Activated B cell treated with CpG ODN at 0.5 μM for 24 hours (primary cell): Measurements from ENCODE around the gene TMEM135. TPM values are rescaled to one million over a fixed set of nuclear protein-coding genes. Genes with fewer than 3 reads are reported as not detected.

Source experiments
- ATAC-seq: fragments of 200-7000 bp; cut with Tn5 transposase; one replicate; pipeline ENCODE4 v1.10.0; 2021; ENCODE audit warnings: low read depth, mild to moderate bottlenecking, moderate library complexity
- CTCF ChIA-PET: fragments of 350-600 bp; sonication (Branson Sonifier 250); formaldehyde crosslinking; loops from one replicate; lab custom pipeline; 2021; ENCODE audit warnings: antibody characterized with exemption; lab: Charles Lee
- POLR2A ChIA-PET: fragments of 350-600 bp; sonication (Branson Sonifier 250); formaldehyde crosslinking; loops from one replicate; lab custom pipeline; 2021; ENCODE audit warnings: antibody characterized with exemption; lab: Charles Lee
- DNase-seq: peaks from one replicate; pipeline ENCODE4 v3.0.0; 2022
- H3K27ac Mint-ChIP-seq: one replicate; pipeline ENCODE4 v1.8.0; 2020; ENCODE audit warnings: mixed read lengths
- H3K27me3 Mint-ChIP-seq: one replicate; pipeline ENCODE4 v1.8.0; 2021; ENCODE audit warnings: mixed read lengths
- H3K36me3 Mint-ChIP-seq: one replicate; pipeline ENCODE4 v1.8.0; 2021; ENCODE audit warnings: low read depth, mixed read lengths
- H3K4me1 Mint-ChIP-seq: one replicate; pipeline ENCODE4 v1.8.0; 2021; ENCODE audit warnings: mixed read lengths
- H3K4me3 Mint-ChIP-seq: one replicate; pipeline ENCODE4 v1.8.0; 2020; ENCODE audit warnings: mild to moderate bottlenecking, mixed read lengths
- H3K9me3 Mint-ChIP-seq: one replicate; pipeline ENCODE4 v1.8.0; 2020; ENCODE audit warnings: mixed read lengths
- CTCF ChIP-seq: fragments of 200-600 bp; IDR thresholded peaks from one replicate; pipeline ENCODE4 v1.8.0; 2022; ENCODE audit warnings: antibody characterized with exemption, mild to moderate bottlenecking
- intact Hi-C: fragments of 100-400 bp; cut with micrococcal nuclease; formaldehyde crosslinking; loops from one replicate; pipeline ENCODE4 v1.15.1; 2024
- total RNA-seq: library from RNA; stranded (reverse); gene quantifications from 2 replicates; pipeline ENCODE4 v1.2.3, GENCODE V29; 2022

TMEM135 gene
- total RNA-seq, 1 donor from 2014 or later, result 10.1 TPM

GRCh38 chr11:87039371-87039770 lies 1.6 kb downstream of the TMEM135 start:
- peak overlapping the region; percentile 32 for H3K4me3 Mint-ChIP-seq
- no peak for TF ChIP-seq CTCF

GRCh38 chr11:87043894-87044293 lies 6.2 kb downstream of the TMEM135 start:
- no peaks in the 10 kb centered on the region for H3K27me3 Mint-ChIP-seq
- DNase-seq (no peak), ATAC-seq (no peak)
- ChIA-PET POLR2A (no interaction called here), CTCF (no interaction called here)
- H3K4me3 Mint-ChIP-seq, result no peak overlapping the region
- H3K9me3 Mint-ChIP-seq, result peaks cover 3% of the 10 kb centered on the region
- H3K4me1 Mint-ChIP-seq, result peaks cover 8% of the 10 kb centered on the region
- no peak overlapping the region for H3K27ac Mint-ChIP-seq
- H3K36me3 Mint-ChIP-seq, result peaks cover 17% of the 10 kb centered on the region
- intact Hi-C loops, result no loop called here
- no peak for TF ChIP-seq CTCF

More at GRCh38 chr11:87039371-87039770, 1.6 kb downstream of the TMEM135 start:
- intact Hi-C loops, result loop anchor here (5.0 to 10.0 kb wide), 2 partner anchors 972 to 1185 kb away; partner anchors contain the start of genes CCDC83 and PICALM
- H3K27me3 Mint-ChIP-seq, result no peaks in the 10 kb centered on the region
- no peak overlapping the region for H3K27ac Mint-ChIP-seq
- peaks cover 14% of the 10 kb centered on the region for H3K36me3 Mint-ChIP-seq
- ATAC-seq (no peak), DNase-seq (no peak)
- peaks cover 34% of the 10 kb centered on the region for H3K4me1 Mint-ChIP-seq
- POLR2A ChIA-PET, result no interaction called here
- CTCF ChIA-PET, result no interaction called here
- no peaks in the 10 kb centered on the region for H3K9me3 Mint-ChIP-seq

- intact Hi-C loops, result no loop called here
- DNase-seq (no peak), ATAC-seq (no peak)
- CTCF ChIA-PET, result no interaction called here
- POLR2A ChIA-PET, result no interaction called here
- Mint-ChIP-seq H3K36me3 (peaks cover 17% of the 10 kb centered on the region), H3K27me3 (no peaks in the 10 kb centered on the region), H3K4me3 (no peak overlapping the region), H3K27ac (no peak overlapping the region), H3K4me1 (no peaks in the 10 kb centered on the region), H3K9me3 (peaks cover 3% of the 10 kb centered on the region)
- TF ChIP-seq CTCF, result no peak
These were observed 9.1 kb downstream of the TMEM135 start for GRCh38 chr11:87046824-87047223.

GRCh38 chr11:87056091-87056490 lies 18.4 kb downstream of the TMEM135 start:
- no peak overlapping the region for H3K27ac Mint-ChIP-seq
- DNase-seq (no peak), ATAC-seq (no peak)
- intact Hi-C loops, result no loop called here
- no peak overlapping the region for H3K4me3 Mint-ChIP-seq
- TF ChIP-seq CTCF, result no peak
- peaks cover 4% of the 10 kb centered on the region for H3K4me1 Mint-ChIP-seq
- no peaks in the 10 kb centered on the region for H3K36me3 Mint-ChIP-seq
- no peaks in the 10 kb centered on the region for H3K9me3 Mint-ChIP-seq
- ChIA-PET POLR2A (no interaction called here), CTCF (no interaction called here)
- H3K27me3 Mint-ChIP-seq, result no peaks in the 10 kb centered on the region

- Mint-ChIP-seq H3K9me3 (no peaks in the 10 kb centered on the region), H3K27me3 (no peaks in the 10 kb centered on the region), H3K4me1 (peaks cover 4% of the 10 kb centered on the region), H3K27ac (no peak overlapping the region), H3K4me3 (no peak overlapping the region), H3K36me3 (no peaks in the 10 kb centered on the region)
- intact Hi-C loops, result no loop called here
- ChIA-PET CTCF (no interaction called here), POLR2A (no interaction called here)
- ATAC-seq (no peak), DNase-seq (no peak)
- no peak for TF ChIP-seq CTCF
These were observed 20.0 kb downstream of the TMEM135 start for GRCh38 chr11:87057749-87058148.
